NCI-H2196 (cell line): ENCODE measurements around the gene ANGPT4.

Experiments
- DNase-seq: peaks from one replicate; lab custom pipeline; 2025; ENCODE audit not compliant: unreplicated experiment; lab: John Stamatoyannopoulos, UW

The ANGPT4 gene

GRCh38 chr20:942611-943010, 26.5 kb upstream of the ANGPT4 start:
- no peak for DNase-seq

- no peak for DNase-seq
Measured at GRCh38 chr20:940926-941325, 24.8 kb upstream of the ANGPT4 start.

- DNase-seq = no peak
Measured at GRCh38 chr20:939606-940005, 23.5 kb upstream of the ANGPT4 start.

- DNase-seq = no peak
Measured at GRCh38 chr20:934186-934840, 18.2 kb upstream of the ANGPT4 start.

GRCh38 chr20:933029-933428, 16.9 kb upstream of the ANGPT4 start:
- DNase-seq = no peak

GRCh38 chr20:931401-931800, 15.3 kb upstream of the ANGPT4 start:
- no peak for DNase-seq

GRCh38 chr20:926670-927069, 10.5 kb upstream of the ANGPT4 start:
- DNase-seq = no peak

- DNase-seq = no peak
Measured at GRCh38 chr20:925516-925915, 9.4 kb upstream of the ANGPT4 start.

GRCh38 chr20:924639-925038, 8.5 kb upstream of the ANGPT4 start:
- no peak for DNase-seq

- no peak for DNase-seq
Measured at GRCh38 chr20:922781-923180, 6.6 kb upstream of the ANGPT4 start.

GRCh38 chr20:921068-921467, 4.9 kb upstream of the ANGPT4 start:
- DNase-seq = no peak

GRCh38 chr20:920311-920710, 4.2 kb upstream of the ANGPT4 start:
- no peak for DNase-seq

- no peak for DNase-seq
Measured at GRCh38 chr20:919491-919916, 3.4 kb upstream of the ANGPT4 start.

- no peak for DNase-seq
Measured at GRCh38 chr20:917416-917815, 1.3 kb upstream of the ANGPT4 start.

- no peak for DNase-seq
Measured at GRCh38 chr20:916825-917224, 691 bp upstream of the ANGPT4 start.

- no peak for DNase-seq
Measured at GRCh38 chr20:914727-915498, 1.2 kb downstream of the ANGPT4 start.

GRCh38 chr20:913306-913849, 2.8 kb downstream of the ANGPT4 start:
- no peak for DNase-seq

- DNase-seq = no peak
Measured at GRCh38 chr20:911882-912600, 4.1 kb downstream of the ANGPT4 start.

GRCh38 chr20:910870-911770, 5.0 kb downstream of the ANGPT4 start:
- DNase-seq = no peak

- no peak for DNase-seq
Measured at GRCh38 chr20:910132-910869, 5.8 kb downstream of the ANGPT4 start.
